ENCODE measurements around the gene SEC24B. TPM values are rescaled to one million over a fixed set of nuclear protein-coding genes. Genes with fewer than 3 reads are reported as not detected.
"Not testable (repeated sequence)": the region's sequence is repeated elsewhere in the genome, so short reads cannot be mapped to it uniquely, and the experiment has no call there.

SEC24B gene
- total RNA-seq, 1 donor from 2014 or later, result 9.2 TPM

- H3K36me3 ChIP-seq (ENCODE audit: control insufficient read depth, insufficient read depth, low read length), result peaks cover 1% of the 10 kb centered on the region
- no peak overlapping the region for H3K4me3 ChIP-seq (ENCODE audit: low read depth, low read length)
- no peaks in the 10 kb centered on the region for H3K27me3 ChIP-seq (ENCODE audit: control insufficient read depth, insufficient read depth, low read length)
- DNase-seq (ENCODE audit: low read depth) (no peak), FAIRE-seq (no peak)
- TF ChIP-seq CTCF (IDR thresholded peaks at IDR 0.05; ENCODE audit: insufficient read depth, low read length, severe bottlenecking), result no peak
Measured at GRCh38 chr4:109552237-109552636, 118.6 kb downstream of the SEC24B start.

- no peaks in the 10 kb centered on the region for H3K27me3 ChIP-seq (ENCODE audit: control insufficient read depth, insufficient read depth, low read length)
- H3K36me3 ChIP-seq (ENCODE audit: control insufficient read depth, insufficient read depth, low read length), result peaks cover 1% of the 10 kb centered on the region
- FAIRE-seq (no peak), DNase-seq (ENCODE audit: low read depth) (no peak)
- TF ChIP-seq CTCF (IDR thresholded peaks at IDR 0.05; ENCODE audit: insufficient read depth, low read length, severe bottlenecking), result no peak
- no peak overlapping the region for H3K4me3 ChIP-seq (ENCODE audit: low read depth, low read length)
Measured at GRCh38 chr4:109553130-109553529, 119.5 kb downstream of the SEC24B start.

- Histone ChIP-seq H3K36me3 (ENCODE audit: control insufficient read depth, insufficient read depth, low read length) (peaks cover 1% of the 10 kb centered on the region), H3K4me3 (ENCODE audit: low read depth, low read length) (no peak overlapping the region), H3K27me3 (ENCODE audit: control insufficient read depth, insufficient read depth, low read length) (no peaks in the 10 kb centered on the region)
- no peak for TF ChIP-seq CTCF (IDR thresholded peaks at IDR 0.05; ENCODE audit: insufficient read depth, low read length, severe bottlenecking)
- no peak for FAIRE-seq
- no peak for DNase-seq (ENCODE audit: low read depth)
Measured at GRCh38 chr4:109554971-109555370, 121.4 kb downstream of the SEC24B start.

- no peak for TF ChIP-seq CTCF (IDR thresholded peaks at IDR 0.05; ENCODE audit: insufficient read depth, low read length, severe bottlenecking)
- no peak overlapping the region for H3K4me3 ChIP-seq (ENCODE audit: low read depth, low read length)
- FAIRE-seq (no peak), DNase-seq (ENCODE audit: low read depth) (no peak)
- no peaks in the 10 kb centered on the region for H3K27me3 ChIP-seq (ENCODE audit: control insufficient read depth, insufficient read depth, low read length)
- H3K36me3 ChIP-seq (ENCODE audit: control insufficient read depth, insufficient read depth, low read length), result no peaks in the 10 kb centered on the region
Measured at GRCh38 chr4:109557433-109557832, 123.8 kb downstream of the SEC24B start.

GRCh38 chr4:109558095-109558494, 124.5 kb downstream of the SEC24B start:
- H3K4me3 ChIP-seq (ENCODE audit: low read depth, low read length); FAIRE-seq; H3K36me3 ChIP-seq (ENCODE audit: control insufficient read depth, insufficient read depth, low read length); H3K27me3 ChIP-seq (ENCODE audit: control insufficient read depth, insufficient read depth, low read length); DNase-seq (ENCODE audit: low read depth): not testable (repeated sequence)

- no peaks in the 10 kb centered on the region for H3K36me3 ChIP-seq (ENCODE audit: control insufficient read depth, insufficient read depth, low read length)
- TF ChIP-seq CTCF (IDR thresholded peaks at IDR 0.05; ENCODE audit: insufficient read depth, low read length, severe bottlenecking), result no peak
- FAIRE-seq, result no peak
Measured at GRCh38 chr4:109559625-109559982, 126.0 kb downstream of the SEC24B start.

More at GRCh38 chr4:109559625-109559982, 126.0 kb downstream of the SEC24B start:
- no peaks in the 10 kb centered on the region for H3K27me3 ChIP-seq (ENCODE audit: control insufficient read depth, insufficient read depth, low read length)
- no peak for DNase-seq (ENCODE audit: low read depth)
- peak overlapping the region; percentile 66 for H3K4me3 ChIP-seq (ENCODE audit: low read depth, low read length)
